HG02973 (cell line): Measurements from ENCODE around the gene TPI1.
A peak's percentile ranks its signal among the peaks of the same experiment; 100 is the strongest.
"Not testable (repeated sequence)": the region's sequence is repeated elsewhere in the genome, so short reads cannot be mapped to it uniquely, and the experiment has no call there.

Source experiments
- ATAC-seq: cut with Tn5 transposase; IDR thresholded peaks from one replicate; pipeline ENCODE4 v1.9.1; 2021; ENCODE audit warnings: moderate library complexity; ENCODE audit not compliant: unreplicated experiment

TPI1 gene

GRCh38 chr12:6868211-6869048 lies 1.1 kb downstream of the TPI1 start:
- ATAC-seq = no peak

- no peak for ATAC-seq
Observed at GRCh38 chr12:6869049-6870021, 2.0 kb downstream of the TPI1 start.

GRCh38 chr12:6870304-6870703 lies 3.0 kb downstream of the TPI1 start:
- ATAC-seq = not testable (repeated sequence)

GRCh38 chr12:6871052-6871957 lies 4.0 kb downstream of the TPI1 start:
- no peak for ATAC-seq

DNA sequence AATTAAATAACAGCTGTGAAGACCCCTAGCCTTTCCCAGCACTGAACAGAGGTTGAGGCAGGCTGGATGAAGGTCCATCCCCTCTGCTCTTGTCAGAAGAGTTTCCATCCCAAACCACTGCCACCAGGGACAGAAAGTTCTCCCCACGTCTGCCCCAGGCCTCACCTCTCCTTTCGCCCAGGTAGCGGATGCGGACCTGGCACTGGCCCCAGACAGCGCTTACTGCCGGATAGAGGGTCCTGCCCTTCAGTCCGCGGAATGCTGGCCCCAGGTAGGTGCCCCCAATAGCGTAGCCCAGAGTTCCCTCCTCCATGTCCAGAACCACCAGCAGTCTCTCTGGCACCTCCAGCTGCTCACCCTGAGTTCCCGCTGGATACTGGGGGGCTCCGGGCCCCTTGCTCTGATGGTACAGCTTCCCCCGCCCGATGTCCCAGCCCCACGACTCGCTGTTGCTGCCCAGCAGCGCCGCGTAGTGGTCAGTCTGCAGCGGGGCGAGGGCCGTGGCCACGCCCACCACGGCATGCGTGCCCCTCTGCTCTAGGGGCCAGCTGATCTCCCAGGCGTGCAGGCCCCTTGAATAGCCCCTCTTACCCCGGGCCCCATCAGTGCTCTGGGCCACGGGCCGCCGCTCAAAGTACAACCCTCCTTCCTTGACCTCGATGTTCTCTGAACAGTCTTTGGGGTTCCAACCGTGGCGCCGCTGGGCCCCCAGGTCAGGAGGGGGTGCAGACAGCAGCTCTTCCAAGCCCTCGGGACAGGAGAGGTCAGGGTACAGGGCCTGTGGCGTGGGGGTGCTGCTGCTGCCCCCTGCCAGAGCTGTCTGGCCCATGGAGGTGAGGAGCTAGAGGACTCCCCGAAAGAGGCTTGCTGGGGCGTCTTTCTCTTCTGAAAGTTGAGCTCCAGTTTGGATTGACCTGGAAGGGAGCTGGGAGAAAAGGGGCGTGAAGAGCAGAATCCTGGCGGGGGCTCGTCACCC lies 5.0 kb downstream of the TPI1 start:
- no peak for ATAC-seq

DNA sequence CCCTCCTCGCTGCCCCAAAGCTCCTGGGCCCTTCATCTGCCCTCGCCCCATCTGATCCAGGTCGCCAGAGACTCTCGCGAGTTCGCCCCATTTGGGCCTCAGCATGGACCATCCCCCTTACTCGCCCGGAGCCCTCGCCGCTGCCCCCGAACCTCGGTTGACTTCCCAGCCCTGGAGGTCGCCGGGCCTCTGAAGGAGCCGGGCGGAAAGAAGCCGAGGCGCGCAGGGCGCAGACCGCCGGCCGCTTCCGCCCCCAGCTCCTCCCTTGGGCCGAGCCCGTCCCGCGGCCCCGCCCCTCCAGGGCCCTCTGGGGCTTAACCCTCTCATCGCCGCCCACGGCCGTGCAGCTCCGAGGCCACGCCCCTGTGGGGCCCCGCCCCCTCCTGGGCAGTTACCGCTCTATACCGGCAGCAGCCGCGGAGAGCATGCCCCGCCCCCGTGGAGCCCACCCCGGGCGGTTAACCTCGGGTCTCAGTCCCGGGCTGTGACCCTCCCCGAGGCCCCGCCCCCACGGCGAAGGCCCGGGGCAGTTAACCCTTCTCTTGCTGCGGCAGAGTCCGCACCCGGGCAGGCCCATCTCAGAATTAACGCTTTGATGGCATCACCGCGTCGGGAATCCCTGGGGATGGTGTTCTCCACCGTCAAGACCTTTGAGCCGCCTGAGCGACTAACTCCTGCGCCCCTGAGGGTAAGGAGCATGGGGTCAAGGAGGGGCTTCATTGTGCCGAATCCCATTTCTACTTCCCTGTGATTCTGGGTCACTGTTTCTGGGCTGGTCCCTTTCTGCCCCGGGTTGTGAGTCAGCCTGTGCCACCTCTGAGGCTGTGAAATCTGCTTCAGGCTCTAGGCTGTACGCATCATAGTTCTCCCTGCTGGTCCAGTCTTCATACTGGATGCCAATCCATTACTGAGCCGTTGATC lies 6.0 kb downstream of the TPI1 start, which contains the start of gene SPSB2:
Gene SPSB2 (minus strand): TSS at position 210 of the 921 bp plus-strand sequence. CDS start 402 bp downstream, outside the sequence.
- ATAC-seq = peak; percentile 74

DNA sequence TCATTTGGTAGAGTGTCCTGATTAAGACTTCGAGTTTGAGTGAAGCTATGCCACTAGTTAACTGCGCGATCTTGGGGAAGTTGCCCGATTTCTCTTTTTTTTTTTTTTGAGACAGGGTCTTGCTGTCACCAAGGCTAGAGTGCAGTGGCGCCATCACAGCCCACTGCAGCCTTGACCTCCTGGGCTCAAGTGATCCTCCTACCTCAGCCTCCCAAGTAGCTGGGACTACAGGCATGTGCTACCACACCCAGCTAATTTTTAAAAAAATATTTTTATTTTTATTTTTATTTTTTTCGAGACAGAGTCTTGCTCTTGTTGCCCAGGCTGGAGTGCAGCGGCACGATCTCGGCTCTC lies 6.7 kb downstream of the TPI1 start:
- not testable (repeated sequence) for ATAC-seq

- ATAC-seq = not testable (repeated sequence)
Observed at GRCh38 chr12:6879824-6880223, 12.5 kb downstream of the TPI1 start.

GRCh38 chr12:6883252-6883651 lies 15.9 kb downstream of the TPI1 start:
- no peak for ATAC-seq

- ATAC-seq = no peak
Observed at GRCh38 chr12:6883683-6884082, 16.4 kb downstream of the TPI1 start.

DNA sequence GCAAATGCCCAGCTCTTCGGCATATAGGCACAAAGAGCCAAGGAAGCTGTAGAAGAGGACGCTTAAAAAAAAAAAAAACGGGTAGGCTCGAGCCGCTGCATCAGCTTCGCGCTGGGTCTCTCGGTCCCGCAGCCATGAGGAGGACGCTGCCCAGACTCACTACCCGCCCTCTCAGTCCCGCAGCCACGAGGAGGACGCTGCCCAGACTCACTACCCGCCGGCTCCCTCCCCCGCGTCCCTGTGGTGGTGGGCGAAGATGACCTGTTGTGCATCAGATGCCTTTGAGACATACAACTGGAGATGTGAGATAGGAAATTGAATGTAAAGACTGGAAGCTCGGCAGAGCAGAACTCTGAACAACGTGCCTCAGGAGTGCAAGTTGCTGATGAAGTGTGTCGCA lies 17.2 kb downstream of the TPI1 start:
- no peak for ATAC-seq

DNA sequence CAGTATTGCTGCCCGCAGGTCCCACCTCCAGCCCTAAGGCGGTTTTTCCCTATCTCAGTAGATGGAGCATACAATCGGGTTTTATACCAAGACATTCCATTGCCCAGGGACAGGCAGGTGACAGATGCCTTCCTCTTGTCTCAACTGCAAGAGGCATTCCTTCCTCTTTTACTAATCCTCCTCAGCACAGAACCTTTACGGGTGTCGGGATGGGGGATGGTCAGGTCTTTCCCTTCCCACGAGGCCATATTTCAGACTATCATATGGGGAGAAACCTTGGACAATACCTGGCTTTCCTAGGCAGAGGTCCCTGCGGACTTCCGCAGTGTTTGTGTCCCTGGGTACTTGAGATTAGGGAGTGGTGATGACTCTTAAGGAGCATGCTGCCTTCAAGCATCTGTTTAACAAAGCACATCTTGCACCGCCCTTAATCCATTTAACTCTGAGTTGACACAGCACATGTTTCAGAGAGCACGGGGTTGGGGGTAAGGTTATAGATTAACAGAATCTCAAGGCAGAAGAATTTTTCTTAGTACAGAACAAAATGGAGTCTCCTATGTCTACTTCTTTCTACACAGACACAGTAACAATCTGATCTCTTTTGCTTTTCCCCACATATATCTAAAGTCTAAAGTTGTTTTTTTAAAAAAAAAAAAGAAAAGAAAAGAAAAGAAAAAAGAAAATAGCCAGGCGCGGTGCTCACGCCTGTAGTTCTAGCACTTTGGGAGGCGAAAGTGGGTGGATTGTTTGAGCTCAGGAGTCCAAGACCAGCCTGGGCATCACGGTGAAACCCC lies 19.1 kb downstream of the TPI1 start:
- ATAC-seq = not testable (repeated sequence)

DNA sequence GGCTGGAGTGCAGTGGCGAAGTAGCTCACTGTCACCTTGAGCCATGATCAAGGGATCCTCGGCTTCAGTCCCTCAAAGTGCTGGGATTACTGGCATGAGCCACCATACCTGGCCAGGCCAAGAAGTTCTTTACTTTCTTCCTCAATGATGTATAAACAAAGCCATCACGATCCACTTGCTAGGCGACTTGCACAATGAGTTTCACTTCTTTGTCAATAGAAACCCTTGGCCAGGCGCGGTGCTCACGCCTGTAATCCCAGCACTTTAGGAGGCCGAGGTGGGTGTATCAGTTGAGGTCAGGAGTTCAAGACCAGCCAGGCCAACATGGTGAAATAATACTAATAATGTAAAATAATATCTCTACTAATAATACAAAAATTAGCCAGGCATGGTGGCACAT lies 20.1 kb downstream of the TPI1 start:
- no peak for ATAC-seq

- ATAC-seq = no peak
Observed at GRCh38 chr12:6888360-6888759, 21.0 kb downstream of the TPI1 start.

DNA sequence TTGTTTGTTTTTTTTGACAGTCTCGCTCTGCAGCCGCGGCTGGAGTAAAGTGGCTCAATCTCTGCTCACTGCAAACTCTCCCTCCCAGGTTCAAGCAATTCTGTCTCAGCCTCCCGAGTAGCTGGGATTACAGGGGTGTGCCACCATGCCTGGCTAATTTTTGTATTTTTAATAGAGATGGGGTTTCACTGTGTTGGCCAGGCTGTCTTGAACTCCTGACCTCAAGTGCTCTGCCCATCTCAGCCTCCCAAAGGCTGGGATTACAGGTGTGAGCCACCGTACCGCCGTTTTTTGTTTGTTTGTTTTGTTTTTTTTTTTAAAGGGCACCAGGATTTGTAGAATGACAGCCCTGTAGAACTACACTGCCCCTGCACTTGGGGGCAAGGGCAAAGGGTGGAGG lies 21.5 kb downstream of the TPI1 start:
- ATAC-seq = not testable (repeated sequence)

DNA sequence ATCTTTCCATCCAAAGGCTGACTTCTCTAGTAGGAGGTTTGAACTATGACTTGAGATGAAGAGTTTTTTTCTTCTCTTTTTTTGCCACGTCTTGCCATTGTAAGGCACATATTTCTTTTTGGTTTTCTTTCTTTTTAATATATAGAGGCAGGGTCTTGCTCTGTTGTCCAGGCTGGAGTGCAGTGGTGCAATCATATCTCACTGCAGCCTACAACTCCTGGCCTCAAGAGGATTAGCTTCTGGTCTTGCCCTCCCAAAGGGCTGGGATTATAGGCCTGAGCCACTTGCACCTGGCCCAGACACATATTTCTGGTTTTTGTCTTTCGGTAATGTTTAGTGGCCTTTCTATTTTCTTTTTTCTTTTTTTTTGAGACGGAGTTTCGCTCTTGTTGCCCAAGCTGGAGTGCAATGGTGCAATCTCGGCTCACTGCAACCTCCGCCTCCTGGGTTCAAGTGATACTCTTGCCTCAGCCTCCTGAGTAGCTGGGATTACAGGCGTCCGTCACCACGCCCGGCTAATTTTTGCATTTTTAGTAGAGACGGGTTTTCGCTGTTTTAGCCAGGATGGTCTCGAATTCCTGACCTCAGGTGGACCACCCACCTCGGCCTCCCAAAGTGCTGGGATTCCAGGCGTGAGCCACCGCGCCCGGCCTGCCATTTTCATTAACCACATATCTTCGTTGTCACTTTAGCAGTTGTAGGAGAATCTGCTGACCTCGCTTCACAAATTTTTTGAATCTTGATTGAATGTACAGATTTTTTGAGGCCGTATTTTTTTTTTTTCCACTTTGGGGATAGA lies 22.6 kb downstream of the TPI1 start:
- not testable (repeated sequence) for ATAC-seq
